Thoracic aorta (tissue), 2 donors: ENCODE measurements around the gene AURKB. TPM values are rescaled to one million over a fixed set of nuclear protein-coding genes. Genes with fewer than 3 reads are reported as not detected.
"Not testable (repeated sequence)": the region's sequence is repeated elsewhere in the genome, so short reads cannot be mapped to it uniquely, and the experiment has no call there.

Source experiments
- ATAC-seq: fragments of 150-250 bp; one replicate; pipeline ENCODE4 v1.8.0; 2017; ENCODE audit warnings: low read depth; ENCODE audit not compliant: insufficient number of reproducible peaks, low FRiP score
- DNase-seq: peaks from one replicate; pipeline ENCODE4 v3.0.0-alpha.2; 2020; ENCODE audit warnings: low spot score
- H3K27ac ChIP-seq, 2 donors: fragments of 200-600 bp; sonication (generic); 1 replicate in 1 of 2; 2 replicates in 1 of 2; pipeline ENCODE4 v1.5.1; 2016; ENCODE audit warnings: mild to moderate bottlenecking in 2 of 2, moderate library complexity in 2 of 2
- H3K27me3 ChIP-seq: fragments of 200-600 bp; sonication (generic); replicated peaks from 2 replicates; pipeline ENCODE4 v1.6.0; 2016; ENCODE audit warnings: mild to moderate bottlenecking; ENCODE audit not compliant: insufficient read depth
- H3K36me3 ChIP-seq: fragments of 200-600 bp; sonication (generic); one replicate; pipeline ENCODE4 v1.5.1; 2016
- H3K4me1 ChIP-seq, 2 donors: fragments of 200-600 bp; sonication (generic); 1 replicate in 1 of 2; 2 replicates in 1 of 2; pipeline versions ENCODE4 v1.5.1 to v1.6.0; 2016; ENCODE audit warnings: low read depth in 2 of 2, mild to moderate bottlenecking in 1 of 2; ENCODE audit not compliant: control insufficient read depth in 1 of 2
- H3K4me3 ChIP-seq: fragments of 200-600 bp; sonication (generic); 2 replicates; pipeline ENCODE4 v1.5.1; 2016; ENCODE audit warnings: mild to moderate bottlenecking
- H3K9me3 ChIP-seq: fragments of 200-600 bp; sonication (generic); 2 replicates; pipeline ENCODE4 v1.5.1; 2016
- total RNA-seq, 2 donors: library from RNA; depleted of rRNA; stranded (reverse); fragments of >200 nt; gene quantifications; one replicate each; pipeline versions ENCODE4 v1.1.0 to v1.2.3, GENCODE V29; 2016
- TF ChIP-seq, protein P1 (sequence below): fragments of 200-600 bp; sonication (generic); IDR thresholded peaks from one replicate; pipeline ENCODE4 v1.5.1; 2019; ENCODE audit warnings: antibody characterized with exemption

Gene AURKB
- total RNA-seq, 2 donors from 2014 or later, result 1.6 TPM; not detected in 1

DNA sequence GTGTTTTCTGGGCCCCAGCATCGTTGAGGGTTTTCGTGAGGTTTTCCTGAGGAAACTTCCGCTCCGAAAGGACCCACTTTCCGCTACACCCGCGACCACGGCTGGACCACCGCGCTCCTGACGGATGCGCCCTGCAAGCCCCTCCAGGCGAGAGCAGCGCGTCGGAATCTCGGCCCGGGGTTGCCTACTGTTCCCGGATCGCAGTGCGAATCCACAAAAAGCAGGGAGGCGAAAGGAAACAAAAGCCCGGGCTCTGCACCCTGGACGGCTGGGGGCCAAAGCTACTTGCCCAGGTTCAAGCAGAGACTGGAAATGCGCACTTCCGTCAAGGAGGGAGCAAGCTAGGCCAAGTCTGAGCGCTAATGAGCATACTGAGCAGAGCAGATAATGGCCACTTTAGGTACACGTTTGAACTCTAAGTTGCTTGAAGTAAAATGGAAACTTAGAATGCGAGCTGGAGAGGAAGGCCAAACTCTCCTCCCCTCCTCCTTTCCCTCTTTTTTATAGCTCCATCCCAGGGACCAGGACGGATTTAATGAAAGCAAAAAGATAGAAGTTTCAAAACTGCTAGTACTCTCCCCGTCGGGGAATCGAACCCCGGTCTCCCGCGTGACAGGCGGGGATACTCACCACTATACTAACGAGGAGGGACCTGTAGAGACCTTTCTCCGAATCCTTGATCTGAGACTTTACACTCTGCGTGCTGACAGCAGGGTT is 11.4 kb upstream of the AURKB start:
- Histone ChIP-seq H3K27ac (peak overlapping the region; percentile 97 to 100), H3K36me3 (no peaks in the 10 kb centered on the region), H3K9me3 (no peaks in the 10 kb centered on the region), H3K4me1 (peaks cover 9 to 15% of the 10 kb centered on the region in 2 donors), H3K27me3 (no peaks in the 10 kb centered on the region), H3K4me3 (peak overlapping the region; percentile 94)
- DNase-seq (peak; percentile 81), ATAC-seq (peak; percentile 68)
- TF ChIP-seq, protein P1, sequence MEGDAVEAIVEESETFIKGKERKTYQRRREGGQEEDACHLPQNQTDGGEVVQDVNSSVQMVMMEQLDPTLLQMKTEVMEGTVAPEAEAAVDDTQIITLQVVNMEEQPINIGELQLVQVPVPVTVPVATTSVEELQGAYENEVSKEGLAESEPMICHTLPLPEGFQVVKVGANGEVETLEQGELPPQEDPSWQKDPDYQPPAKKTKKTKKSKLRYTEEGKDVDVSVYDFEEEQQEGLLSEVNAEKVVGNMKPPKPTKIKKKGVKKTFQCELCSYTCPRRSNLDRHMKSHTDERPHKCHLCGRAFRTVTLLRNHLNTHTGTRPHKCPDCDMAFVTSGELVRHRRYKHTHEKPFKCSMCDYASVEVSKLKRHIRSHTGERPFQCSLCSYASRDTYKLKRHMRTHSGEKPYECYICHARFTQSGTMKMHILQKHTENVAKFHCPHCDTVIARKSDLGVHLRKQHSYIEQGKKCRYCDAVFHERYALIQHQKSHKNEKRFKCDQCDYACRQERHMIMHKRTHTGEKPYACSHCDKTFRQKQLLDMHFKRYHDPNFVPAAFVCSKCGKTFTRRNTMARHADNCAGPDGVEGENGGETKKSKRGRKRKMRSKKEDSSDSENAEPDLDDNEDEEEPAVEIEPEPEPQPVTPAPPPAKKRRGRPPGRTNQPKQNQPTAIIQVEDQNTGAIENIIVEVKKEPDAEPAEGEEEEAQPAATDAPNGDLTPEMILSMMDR, result no peak

- H3K4me3 ChIP-seq, result peak overlapping the region; percentile 94
- no peaks in the 10 kb centered on the region for H3K36me3 ChIP-seq
- DNase-seq, result peak; percentile 82
- H3K9me3 ChIP-seq, result no peaks in the 10 kb centered on the region
- TF ChIP-seq, protein P1, result no peak
- ATAC-seq, result peak; percentile 71
- peaks cover 9 to 10% of the 10 kb centered on the region in 2 donors for H3K4me1 ChIP-seq
- H3K27me3 ChIP-seq, result no peaks in the 10 kb centered on the region
- peak overlapping the region; percentile 97 to 100 for H3K27ac ChIP-seq
These were observed 10.6 kb upstream of the AURKB start for GRCh38 chr17:8220783-8221662.

GRCh38 chr17:8214000-8214399 is 3.6 kb upstream of the AURKB start:
- not testable (repeated sequence) for H3K27me3 ChIP-seq, H3K27ac ChIP-seq, H3K4me3 ChIP-seq, ATAC-seq, DNase-seq, H3K4me1 ChIP-seq, H3K36me3 ChIP-seq, H3K9me3 ChIP-seq

DNA sequence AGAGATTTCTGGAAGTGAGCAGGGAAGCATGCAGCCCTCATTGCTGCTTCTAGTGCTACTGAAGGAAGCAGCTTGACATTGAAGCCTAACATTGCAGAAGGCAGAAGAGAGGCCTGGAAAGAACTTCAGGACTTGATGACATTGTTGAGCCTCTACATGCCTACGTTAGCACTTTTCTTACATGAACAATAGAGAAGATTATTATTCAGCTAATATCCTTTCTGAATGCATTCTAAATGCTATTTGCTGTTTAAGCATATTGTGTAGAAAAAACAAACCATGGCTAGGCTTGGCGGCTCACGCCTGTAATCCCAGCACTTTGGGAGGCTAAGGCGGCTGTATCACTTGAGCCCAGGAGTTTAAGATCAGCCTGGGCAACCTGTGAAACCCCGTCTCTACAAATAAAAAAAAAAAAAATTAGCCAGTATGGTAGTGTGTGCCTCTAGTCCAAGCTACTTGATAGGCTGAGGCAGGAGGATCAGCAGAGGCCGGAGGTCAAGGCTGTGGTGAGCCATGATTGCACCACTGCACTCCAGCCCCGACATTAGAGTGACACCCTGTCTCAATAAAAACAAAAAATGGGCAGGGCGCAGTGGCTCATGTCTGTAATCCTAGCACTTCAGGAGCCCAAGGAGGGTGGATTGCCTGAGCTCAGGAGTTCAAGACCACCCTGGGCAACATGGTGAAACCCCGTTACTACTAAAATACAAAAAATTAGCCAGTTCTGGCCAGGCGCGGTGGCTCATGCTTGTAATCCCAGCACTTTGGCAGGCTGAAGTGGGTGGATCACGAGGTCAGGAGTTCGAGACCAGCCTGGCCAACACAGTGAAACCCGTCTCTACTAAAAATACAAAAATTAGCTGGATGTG is 2.2 kb upstream of the AURKB start:
- no peak for ATAC-seq
- Histone ChIP-seq H3K36me3 (no peaks in the 10 kb centered on the region), H3K4me3 (no peak overlapping the region), H3K27ac (no peak overlapping the region), H3K9me3 (no peaks in the 10 kb centered on the region), H3K27me3 (no peaks in the 10 kb centered on the region), H3K4me1 (peaks cover 4 to 6% of the 10 kb centered on the region in 2 donors)
- TF ChIP-seq, protein P1, result no peak
- no peak for DNase-seq

GRCh38 chr17:8210761-8211458 is 535 bp upstream of the AURKB start:
- DNase-seq, result no peak
- Histone ChIP-seq H3K27me3 (no peaks in the 10 kb centered on the region), H3K27ac (peak overlapping the region; percentile 60 to 81), H3K4me1 (peaks cover 4 to 6% of the 10 kb centered on the region in 2 donors), H3K9me3 (no peaks in the 10 kb centered on the region), H3K36me3 (no peaks in the 10 kb centered on the region), H3K4me3 (peak overlapping the region; percentile 80)
- TF ChIP-seq, protein P1, result no peak
- no peak for ATAC-seq
